ENCODE results near the gene CRADD. TPM values are rescaled to one million over a fixed set of nuclear protein-coding genes. Genes with fewer than 3 reads are reported as not detected.

CRADD gene
- total RNA-seq, 1 donor from 2014 or later = 14.7 TPM

- no peak for DNase-seq (ENCODE audit: low read depth, low spot score)
Measured at GRCh38 chr12:93671044-93671443, 6.1 kb upstream of the CRADD start.

DNA sequence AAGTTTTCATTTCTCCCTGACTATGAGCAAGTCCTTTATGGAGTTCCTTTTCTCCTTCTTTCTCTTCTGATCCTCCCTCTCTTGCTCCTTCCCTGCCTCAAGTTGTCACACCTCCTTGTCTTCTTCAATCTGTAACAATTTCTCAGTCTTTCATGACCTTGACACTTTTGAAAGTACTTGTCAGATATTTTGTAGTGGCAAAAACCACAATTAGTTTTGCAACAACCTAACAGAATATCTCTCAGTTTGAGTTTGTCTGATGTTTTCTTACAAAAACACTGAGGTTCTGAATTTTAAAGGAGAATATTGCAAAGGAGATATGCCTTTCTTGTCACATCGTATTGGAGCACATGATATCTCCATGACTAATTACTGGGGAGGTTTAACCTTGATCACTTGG, 4.1 kb upstream of the CRADD start:
- no peak for DNase-seq (ENCODE audit: low read depth, low spot score)

- DNase-seq (ENCODE audit: low read depth, low spot score) = no peak
Measured at GRCh38 chr12:93674386-93674785, 2.8 kb upstream of the CRADD start.

GRCh38 chr12:93676408-93677194, 574 bp upstream of the CRADD start:
- DNase-seq (ENCODE audit: low read depth, low spot score) = no peak

DNA sequence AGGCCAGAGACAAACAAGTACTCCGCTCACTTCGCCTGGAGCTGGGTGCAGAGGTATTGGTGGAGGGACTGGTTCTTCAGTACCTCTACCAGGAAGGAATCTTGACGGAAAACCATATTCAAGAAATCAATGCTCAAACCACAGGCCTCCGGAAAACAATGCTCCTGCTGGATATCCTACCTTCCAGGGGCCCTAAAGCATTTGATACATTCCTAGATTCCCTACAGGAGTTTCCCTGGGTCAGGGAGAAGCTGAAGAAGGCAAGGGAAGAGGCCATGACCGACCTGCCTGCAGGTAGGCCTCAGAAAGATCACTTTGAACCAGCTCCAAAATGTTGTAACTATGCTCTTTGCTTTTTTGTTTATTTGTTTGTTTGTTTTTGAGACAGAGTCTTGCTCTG, 1.6 kb downstream of the CRADD start:
- no peak for DNase-seq (ENCODE audit: low read depth, low spot score)

GRCh38 chr12:93679308-93679925, 2.2 kb downstream of the CRADD start:
- no peak for DNase-seq (ENCODE audit: low read depth, low spot score)

DNA sequence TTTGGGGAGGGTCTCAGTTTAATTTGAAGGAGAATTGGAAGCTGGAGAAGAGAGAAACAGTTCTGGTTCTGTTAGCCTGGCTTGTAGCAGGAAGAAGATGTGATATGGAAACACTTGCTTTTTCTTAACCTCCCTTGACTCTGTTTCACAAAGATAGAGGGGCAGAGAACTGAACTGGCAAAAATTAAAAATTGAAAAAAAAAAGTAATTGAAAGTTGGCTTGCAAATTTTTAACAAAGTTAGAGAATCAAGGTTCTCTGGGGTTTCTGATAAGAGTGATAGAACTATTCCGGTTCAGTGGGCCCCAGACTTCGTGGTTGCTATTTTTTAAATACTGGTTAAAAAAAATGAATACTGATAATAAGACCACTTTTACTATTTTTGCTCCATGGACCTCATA, 2.8 kb downstream of the CRADD start:
- no peak for DNase-seq (ENCODE audit: low read depth, low spot score)

DNA sequence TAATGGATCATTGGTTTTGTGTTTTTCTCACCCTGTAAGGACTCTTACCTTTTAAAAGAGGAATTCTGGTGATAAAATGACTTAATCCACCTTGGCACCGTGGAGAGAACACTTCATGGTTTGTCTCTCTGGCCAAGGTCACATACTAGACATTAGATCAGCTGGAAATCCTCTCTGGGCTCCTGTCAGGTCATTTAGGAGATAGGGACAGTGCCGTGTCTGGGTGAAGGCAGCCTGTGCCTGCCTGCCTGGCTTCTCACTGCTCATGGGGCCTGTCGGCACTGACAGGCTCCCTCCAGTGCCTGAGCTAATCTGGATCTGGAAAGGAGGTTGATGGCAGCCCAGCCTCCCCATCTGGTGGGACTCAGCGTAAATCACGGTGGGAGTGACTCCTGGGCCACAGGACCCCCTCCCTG, 5.7 kb downstream of the CRADD start:
- no peak for DNase-seq (ENCODE audit: low read depth, low spot score)

GRCh38 chr12:93683410-93683809, 6.2 kb downstream of the CRADD start:
- DNase-seq (ENCODE audit: low read depth, low spot score) = no peak

GRCh38 chr12:93684716-93685115, 7.5 kb downstream of the CRADD start:
- no peak for DNase-seq (ENCODE audit: low read depth, low spot score)

DNA sequence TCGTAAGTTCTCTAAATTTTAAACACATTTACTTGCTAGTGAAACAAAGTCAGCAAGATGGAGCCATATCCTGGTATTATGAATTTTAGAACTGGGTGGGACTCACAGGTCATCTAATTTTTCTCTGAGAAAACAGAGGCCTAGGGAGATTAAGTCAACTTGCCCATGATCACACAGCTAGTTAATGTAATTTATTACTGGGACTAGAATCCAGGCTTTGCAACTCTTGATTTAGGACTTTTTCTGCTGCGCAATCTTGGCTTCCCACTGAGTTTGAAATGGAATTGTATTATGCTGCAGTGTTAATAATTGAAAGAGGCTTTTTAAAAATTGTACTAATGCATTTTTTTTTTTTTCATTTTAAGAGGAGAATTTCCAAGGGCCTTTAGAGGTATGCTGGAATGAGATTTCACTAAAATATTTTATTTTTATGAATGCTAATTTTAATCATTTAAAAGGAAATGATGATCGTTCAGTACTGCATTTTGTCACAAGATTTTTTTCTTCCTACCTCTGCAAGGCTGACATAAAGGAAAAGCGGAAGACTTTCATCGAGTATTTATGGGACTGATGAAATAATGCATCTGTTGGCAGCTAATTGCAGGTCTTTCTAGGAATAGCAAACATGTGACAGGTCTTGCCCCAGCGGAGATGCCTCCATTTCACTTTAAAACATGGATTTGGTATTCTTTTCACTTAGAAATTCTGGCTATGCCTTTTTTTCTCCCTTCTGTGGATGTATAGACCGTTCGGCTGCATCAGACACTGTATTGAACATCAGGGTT, 9.6 kb downstream of the CRADD start:
- no peak for DNase-seq (ENCODE audit: low read depth, low spot score)

- DNase-seq (ENCODE audit: low read depth, low spot score) = no peak
Measured at GRCh38 chr12:93689076-93689834, 12.1 kb downstream of the CRADD start.

DNA sequence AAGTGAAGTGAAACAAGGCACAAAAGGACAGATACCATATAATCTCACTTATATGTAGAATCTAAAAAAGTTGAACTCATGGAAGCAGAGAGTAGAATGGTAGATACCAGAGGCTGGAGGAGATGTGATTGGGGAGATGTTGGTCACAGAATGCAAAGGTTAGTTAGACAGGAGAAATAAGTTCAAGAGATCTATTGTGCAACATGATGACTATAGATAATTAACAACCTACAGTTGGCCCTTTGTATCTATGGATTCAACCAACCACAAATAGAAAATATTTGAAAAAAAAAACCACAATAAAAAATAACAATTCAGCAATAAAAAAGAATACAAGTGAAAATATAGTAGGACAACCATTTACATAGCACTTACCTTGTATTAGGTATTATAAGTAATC, 19.3 kb downstream of the CRADD start:
- no peak for DNase-seq (ENCODE audit: low read depth, low spot score)

DNA sequence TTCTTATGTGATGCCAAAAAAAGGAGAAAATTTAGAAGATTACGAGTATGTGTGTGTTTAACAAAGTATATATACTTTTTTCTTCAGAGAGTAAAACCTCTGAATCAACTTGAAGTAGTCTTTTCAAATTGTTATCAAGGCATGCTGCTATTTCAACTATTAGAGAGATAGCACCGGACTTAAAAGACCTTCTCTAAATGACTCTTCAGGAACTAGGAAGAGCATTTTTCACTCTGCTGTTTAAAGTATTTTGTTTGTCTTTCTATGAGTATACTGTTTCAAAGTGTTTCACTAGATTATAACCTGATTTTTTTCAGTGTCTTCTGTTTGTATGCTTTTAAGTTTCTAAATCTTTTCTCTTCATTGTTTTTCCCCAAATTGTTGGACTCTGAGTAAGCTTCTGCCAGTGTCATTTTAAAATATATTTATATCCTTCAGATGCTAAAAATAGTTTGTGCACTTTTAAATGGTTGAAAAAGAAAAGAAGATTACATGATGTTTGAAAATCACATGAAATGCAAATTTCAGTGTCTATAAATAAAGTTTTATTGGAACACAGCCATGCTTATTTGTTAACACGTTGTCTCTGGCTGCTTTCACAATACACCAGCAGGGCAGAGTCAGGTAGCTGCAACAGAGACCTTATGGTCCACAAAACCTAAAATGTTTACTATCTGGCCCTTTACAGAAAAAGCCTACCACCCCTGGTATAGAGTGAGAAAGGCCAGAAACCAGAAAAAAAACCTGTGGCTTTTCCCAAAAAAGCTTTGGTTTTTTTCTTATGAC, 21.3 kb downstream of the CRADD start:
- no peak for DNase-seq (ENCODE audit: low read depth, low spot score)

DNA sequence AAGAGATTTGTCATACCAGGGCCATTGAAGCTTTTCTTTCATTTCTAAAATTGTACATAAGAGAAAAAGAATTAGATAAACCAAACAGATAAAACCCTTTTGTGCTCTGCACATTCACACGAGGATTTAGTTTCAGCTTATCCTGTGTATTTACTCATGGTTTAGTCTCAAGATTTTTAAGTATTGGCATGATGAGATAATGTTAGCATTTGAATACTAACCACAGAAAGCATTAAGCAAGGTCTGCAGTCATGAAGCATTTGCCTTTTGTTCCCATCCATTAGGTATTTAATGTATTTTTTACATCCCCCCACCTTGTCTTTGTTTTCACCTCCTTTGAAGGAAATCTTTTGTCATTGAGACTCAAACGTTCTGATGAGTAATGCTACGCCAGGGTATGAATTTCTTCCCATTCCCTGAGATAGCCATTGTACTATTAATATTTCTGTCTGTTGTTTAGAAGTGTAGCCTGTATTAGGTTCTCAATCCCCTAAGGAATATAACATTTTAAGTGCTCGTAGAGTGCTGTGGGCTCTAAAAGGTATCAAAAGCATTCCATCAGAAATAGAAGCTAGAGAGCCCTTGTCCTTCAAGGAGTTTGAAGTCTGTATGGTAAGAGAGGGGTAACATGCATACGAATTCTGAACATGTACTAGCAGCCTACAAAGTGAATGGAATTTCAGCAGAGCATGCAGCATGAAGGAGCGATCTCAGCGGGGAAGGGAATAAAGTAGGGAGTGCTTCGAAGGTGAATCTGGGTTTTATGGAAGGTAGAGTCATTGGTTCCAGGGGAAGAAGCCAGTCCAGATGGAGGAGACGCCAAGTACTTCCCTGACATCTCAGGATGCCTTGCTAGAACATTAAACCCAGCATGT, 22.3 kb downstream of the CRADD start:
- DNase-seq (ENCODE audit: low read depth, low spot score) = no peak

GRCh38 chr12:93702707-93703315, 25.6 kb downstream of the CRADD start:
- no peak for DNase-seq (ENCODE audit: low read depth, low spot score)

GRCh38 chr12:93704122-93704521, 26.9 kb downstream of the CRADD start:
- no peak for DNase-seq (ENCODE audit: low read depth, low spot score)

DNA sequence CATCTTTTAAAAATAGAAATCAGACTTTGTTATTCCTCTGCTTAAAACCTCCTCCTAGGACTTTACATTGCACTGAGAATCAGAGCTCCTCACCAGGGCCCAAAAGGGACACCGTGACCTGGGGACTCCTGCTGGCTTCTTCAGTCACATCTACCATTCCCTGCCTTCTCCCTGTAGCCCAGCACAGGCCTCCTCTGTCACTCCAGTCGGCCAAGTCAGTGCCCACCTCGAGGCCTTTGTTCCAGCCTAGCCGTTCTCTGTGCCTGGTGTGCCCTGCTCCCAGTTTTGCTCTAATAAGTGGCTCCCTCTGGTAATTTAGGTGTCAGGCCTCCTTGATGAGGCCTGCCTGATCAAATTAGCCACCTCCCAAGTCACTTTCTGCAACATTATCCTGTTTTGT, 27.4 kb downstream of the CRADD start:
- DNase-seq (ENCODE audit: low read depth, low spot score) = no peak

GRCh38 chr12:93705237-93705636, 28.1 kb downstream of the CRADD start:
- DNase-seq (ENCODE audit: low read depth, low spot score) = no peak
